NCI-H1930 (cell line): Measurements from ENCODE around the gene PRAMEF14.
A peak's percentile ranks its signal among the peaks of the same experiment; 100 is the strongest.
"Not testable (repeated sequence)": the region's sequence is repeated elsewhere in the genome, so short reads cannot be mapped to it uniquely, and the experiment has no call there.

ENCODE experiments used
- DNase-seq, 2 experiments: peaks; one replicate each; lab custom pipeline; 2025; lab: John Stamatoyannopoulos, UW

The PRAMEF14 gene

DNA sequence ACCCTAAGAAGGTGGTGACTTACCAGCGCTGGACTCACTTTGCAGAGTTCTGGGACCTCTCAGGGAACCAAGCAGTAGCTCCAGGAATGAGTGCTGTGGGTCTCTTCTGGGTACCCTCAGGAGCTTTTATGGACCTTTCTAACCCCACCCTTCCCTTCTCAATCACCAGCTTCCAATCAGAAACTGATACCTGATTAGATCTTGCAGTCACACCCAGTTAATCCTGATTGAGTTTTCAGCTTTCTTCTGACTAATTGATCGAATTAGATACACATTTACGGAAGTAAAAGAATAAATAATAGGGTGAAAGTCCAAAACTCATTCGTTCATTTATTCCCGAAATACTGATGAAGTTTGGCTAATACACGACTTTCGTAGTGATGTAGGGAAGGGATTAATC is at the start of gene PRAMEF14:
Gene PRAMEF14 (minus strand): TSS at position 101 of the 400 bp plus-strand sequence. CDS start 1,820 bp downstream, outside the sequence.
- DNase-seq: not testable (repeated sequence)

DNA sequence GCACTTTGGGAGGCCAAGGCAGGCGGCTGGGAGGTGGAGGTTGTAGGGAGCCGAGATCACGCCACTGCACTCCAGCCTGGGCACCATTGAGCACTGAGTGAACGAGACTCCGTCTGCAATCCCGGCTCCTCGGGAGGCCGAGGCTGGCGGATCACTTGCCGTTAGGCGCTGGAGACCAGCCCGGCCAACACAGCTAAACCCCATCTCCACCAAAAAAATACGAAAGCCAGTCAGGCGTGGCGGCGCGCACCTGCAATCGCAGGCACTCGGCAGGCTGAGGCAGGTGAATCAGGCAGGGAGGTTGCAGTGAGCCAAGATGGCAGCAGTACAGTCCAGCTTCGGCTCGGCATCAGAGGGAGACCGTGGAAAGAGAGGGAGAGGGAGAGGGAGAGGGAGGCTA is 48.4 kb upstream of the PRAMEF14 start:
- not testable (repeated sequence) for DNase-seq

GRCh38 chr1:13394761-13395160 is 47.8 kb upstream of the PRAMEF14 start:
- DNase-seq: not testable (repeated sequence)

DNA sequence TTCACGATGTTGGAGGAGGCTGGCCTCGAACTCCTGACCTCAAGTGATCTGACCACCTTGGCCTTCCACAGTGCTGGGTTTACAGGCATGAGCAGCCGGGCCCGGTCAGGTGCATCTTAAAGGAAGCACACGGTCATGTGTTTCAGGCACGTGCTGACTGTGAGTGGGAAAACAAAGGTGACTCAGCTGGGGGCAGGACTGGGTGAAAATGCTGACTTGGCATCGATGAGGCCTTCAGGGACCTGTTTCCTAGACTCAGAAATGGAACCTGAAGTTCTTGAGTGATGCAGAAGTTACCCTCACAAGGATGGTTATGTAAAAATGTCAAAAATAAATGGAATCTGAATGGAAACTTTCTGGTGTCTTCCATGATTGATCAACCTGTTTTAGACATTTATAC is 46.1 kb upstream of the PRAMEF14 start:
- DNase-seq: not testable (repeated sequence)

- not testable (repeated sequence) for DNase-seq
These were observed 42.4 kb upstream of the PRAMEF14 start, which contains the start of gene PRAMEF17 for GRCh38 chr1:13389332-13389731. PRAMEF17 (plus strand) TSS chr1:13389632; CDS start chr1:13389658, 26 bp downstream.

GRCh38 chr1:13380380-13380779 is 33.4 kb upstream of the PRAMEF14 start:
- not testable (repeated sequence) for DNase-seq

DNA sequence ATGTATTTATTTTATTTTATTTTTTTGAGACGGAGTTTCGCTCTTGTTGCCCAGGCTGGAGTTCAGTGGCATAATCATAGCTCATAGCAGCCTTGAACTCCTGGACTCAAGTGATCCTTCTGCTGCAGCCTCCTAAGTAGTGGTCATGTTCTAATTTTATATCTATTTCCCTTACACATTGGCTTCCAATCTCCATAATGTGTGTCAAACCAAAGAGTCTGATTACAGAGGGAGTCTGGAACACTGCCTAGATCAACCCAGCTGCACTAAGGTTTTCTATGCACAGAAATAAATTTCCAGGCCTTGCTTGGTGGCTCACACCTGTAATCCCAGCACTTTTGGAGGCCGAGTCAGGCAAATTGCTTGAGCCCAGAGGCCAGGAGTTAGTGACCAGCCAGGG is 32.0 kb upstream of the PRAMEF14 start:
- not testable (repeated sequence) for DNase-seq

DNA sequence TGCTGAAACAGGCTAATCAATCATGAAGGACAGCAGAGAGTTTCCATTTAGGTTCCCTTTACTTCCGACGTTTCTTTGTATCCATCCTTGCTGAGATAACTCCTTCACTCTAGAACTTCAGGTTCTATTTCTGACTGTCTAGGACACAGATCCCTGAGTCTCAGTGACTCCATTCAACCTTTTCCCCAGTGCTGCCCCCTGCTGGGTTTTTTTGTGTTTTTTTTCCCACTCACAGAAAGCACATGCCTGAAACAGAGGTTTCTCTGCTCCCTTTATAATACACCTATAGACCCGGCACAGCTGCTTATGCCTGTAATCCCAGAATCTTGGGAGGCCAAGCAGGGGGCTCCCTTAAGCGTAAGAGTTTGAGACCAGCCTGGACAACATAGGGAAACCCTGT is 21.6 kb upstream of the PRAMEF14 start:
- peak in 1 of 2 experiments; percentile 33 for DNase-seq

DNA sequence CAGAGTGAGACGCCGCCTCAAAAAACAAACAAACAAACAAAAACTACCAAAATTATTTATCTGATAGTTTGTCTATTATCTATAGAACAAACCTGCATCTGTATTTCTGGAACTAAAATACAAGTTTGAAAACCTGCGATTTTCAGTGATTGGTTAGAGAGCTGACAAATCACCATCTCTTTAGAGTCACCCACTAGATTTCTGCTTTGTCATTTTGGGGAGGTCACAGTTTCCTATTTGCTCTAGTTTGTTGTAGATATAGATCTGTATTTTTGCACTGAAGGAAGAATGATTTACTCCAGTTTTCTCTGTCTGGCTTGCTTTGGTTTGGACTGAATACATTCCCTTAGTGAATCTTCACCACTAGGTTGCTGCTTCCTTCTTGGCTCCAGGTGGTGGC is 19.6 kb upstream of the PRAMEF14 start:
- not testable (repeated sequence) for DNase-seq

DNA sequence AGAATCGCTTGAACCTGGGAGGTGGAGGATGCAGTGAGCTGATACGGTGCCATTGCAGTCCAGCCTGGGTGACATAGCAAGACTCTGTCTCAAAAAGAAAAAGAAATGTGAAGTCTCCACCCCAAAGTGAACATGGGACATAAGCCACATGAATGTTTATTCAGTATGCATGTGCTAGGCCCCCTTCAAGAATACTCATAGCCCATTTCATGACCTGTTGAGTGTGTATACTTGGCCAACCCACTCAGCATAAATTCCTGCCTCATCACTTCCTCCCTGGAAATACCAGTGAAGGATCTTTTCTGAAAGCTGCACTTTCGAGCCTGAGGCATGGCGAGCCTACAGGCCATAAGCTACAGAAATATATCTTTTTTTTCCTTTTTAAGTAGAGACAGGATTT is 18.0 kb upstream of the PRAMEF14 start:
- not testable (repeated sequence) for DNase-seq

DNA sequence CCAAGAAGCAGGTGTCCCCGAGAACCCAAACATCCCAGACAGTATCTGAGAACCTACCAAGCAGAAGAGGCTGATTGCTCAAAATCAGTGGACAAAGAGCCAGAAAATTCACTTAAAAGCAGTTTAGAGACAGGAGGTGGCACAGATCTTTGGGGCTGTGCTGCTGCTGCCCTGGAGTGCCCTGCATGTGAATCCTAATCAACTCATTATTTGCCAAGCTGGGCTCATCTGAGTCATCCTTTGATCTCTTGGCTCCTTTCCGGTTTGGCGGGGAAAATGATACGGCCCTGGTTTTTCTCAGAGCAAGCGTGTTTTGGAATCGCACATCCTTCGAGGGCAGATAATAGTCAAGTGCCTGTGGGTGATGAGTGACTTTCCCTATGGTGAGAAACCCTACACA is 15.4 kb upstream of the PRAMEF14 start:
- not testable (repeated sequence) for DNase-seq

DNA sequence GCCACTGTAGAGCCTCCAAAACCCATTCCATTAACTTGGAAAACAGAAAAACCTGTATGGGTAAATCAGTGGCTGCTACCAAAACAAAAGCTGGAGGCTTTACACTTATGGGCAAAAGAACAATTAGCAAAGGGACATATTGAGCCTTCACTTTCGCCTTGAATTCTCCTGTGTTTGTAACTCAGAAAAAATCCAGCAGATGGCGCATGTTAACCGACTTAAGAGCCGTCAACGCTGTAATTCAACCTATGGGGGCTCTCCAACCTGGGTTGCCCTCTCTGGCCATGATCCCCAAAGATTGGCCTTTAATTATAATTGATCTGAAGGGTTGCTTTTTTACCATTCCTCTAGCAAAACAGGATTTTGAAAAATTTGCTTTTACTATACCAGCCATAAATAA is 9.8 kb upstream of the PRAMEF14 start:
- peak in 1 of 2 experiments; percentile 53 for DNase-seq

DNA sequence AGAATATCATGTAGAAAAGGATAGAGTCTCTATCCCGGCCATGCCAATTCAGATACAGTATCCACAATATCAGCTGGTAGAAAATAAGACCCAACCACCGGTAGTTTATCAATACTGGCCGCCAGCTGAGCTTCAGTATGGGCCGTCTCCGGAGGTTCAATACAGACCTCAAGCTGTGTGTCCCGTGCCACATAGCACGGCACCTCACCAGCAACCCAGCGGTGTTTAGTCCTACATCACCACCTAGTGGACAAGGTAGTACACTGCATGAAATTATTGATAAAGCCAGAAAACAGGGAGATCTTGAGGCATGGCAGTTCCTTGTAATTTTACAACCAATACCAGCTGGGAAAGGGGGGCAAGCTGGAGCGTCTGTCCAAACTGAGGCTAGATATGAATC is 7.5 kb upstream of the PRAMEF14 start:
- DNase-seq: not testable (repeated sequence)

- not testable (repeated sequence) for DNase-seq
These were observed 6.5 kb upstream of the PRAMEF14 start for GRCh38 chr1:13353476-13353875.

GRCh38 chr1:13342496-13342895 is 4.4 kb downstream of the PRAMEF14 start:
- DNase-seq: not testable (repeated sequence)

DNA sequence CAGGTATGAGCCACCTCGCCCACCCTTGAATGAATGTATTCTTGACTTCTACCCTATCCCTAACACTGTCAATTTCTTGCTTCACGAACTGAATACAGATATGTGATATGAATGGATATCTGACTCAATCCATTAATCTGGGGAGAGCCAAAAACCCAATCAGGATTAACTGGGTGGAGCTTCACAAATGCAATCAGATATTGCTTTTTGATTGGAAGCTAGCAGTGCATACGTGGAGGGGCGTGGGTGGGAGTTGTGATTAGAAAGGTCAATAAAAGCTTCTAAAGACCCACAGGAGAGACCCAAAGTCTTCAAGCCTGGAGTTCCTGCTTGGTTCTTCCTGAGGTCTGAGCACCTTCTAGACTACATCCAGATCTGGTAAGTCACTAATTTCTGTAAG is 31.7 kb downstream of the PRAMEF14 start, which contains the start of gene PRAMEF15:
Gene PRAMEF15 (plus strand): TSS at position 301 of the 400 bp plus-strand sequence. CDS start 2,827 bp downstream, outside the sequence.
- DNase-seq: not testable (repeated sequence)

- not testable (repeated sequence) for DNase-seq
These were observed 43.7 kb downstream of the PRAMEF14 start, which contains the start of gene PRAMEF33 for GRCh38 chr1:13303239-13303638. PRAMEF33 (plus strand) TSS chr1:13303539; CDS start chr1:13305955, 2,416 bp downstream.

GRCh38 chr1:13302197-13302596 is 44.7 kb downstream of the PRAMEF14 start:
- not testable (repeated sequence) for DNase-seq

DNA sequence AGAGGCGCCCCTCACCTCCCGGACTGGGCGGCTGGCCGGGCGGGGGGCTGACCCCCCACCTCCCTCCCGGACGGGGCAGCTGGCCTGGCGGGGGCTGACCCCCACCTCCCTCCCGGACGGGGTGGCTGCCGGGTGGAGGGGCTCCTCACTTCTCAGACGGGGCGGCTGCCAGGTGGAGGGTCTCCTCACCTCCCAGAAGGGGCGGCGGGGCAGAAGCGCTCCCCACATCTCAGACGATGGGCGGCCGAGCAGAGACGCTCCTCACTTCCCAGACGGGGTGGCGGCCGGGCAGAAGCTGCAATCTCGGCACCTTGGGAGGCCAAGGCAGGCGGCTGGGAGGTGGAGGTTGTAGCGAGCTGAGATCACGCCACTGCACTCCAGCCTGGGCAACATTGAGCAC is 48.2 kb downstream of the PRAMEF14 start:
- not testable (repeated sequence) for DNase-seq

DNA sequence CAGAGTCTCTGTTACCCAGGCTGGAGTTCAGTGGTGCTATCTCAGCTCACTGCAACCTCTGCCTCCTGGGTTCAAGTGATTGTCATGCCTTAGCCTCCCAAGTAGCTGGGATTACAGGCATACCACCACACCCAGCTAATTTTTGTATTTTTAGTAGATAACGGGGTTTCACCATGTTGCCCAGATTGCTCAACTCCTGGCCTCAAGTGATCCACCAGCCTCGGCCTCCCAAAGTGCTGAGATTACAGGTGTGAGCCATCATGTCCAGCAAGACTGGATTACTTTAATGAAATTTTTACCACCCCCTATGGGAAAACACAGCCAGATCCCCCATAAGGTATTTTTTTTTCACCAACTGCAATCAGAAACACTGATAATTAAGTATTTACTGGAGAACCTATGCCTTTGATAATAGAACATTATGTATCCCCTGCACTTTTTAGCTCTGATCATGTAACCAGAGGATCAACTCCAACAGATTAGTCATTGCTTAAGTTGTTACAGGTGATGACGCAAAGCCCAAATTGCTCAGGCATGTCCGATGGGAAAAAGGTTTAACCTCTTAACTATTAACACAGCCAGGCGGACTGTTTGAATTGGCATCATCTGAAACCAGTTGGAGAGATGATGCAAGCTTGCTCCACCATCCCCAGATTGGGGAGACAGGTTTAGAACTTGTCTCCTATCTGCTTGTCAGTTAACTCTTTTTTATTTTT is 49.6 kb downstream of the PRAMEF14 start:
- not testable (repeated sequence) for DNase-seq
